ENCODE measurements around the gene GABRA4. TPM values are rescaled to one million over a fixed set of nuclear protein-coding genes. Genes with fewer than 3 reads are reported as not detected.

Gene GABRA4
- total RNA-seq, 6 experiments from 2014 or later, result not detected

DNA sequence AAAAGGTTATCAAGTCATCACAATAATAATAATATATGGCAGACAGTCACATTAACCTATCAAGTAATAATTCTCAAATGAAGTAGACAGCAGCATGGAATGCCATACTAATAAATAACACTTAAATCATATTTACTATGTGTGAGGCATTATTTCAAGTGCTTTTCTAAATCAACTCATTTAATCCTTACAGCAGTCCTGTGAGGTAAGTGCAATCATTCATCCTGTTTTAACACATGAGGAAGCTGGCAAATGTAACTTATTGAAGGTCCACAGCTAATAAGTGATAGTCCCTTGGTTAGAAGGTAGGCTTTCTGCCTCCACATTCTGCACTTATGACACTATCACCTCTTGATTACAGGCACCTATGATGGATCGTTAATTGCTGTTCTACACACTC is 24.5 kb downstream of the GABRA4 start:
- H3K4me3 Mint-ChIP-seq, result no peak overlapping the region
- peaks cover 4% of the 10 kb centered on the region for H3K27me3 Mint-ChIP-seq (ENCODE audit: insufficient read depth)
- H3K4me1 Mint-ChIP-seq (ENCODE audit: low read depth), result no peaks in the 10 kb centered on the region
- no peak for DNase-seq
- TF ChIP-seq, protein P1, sequence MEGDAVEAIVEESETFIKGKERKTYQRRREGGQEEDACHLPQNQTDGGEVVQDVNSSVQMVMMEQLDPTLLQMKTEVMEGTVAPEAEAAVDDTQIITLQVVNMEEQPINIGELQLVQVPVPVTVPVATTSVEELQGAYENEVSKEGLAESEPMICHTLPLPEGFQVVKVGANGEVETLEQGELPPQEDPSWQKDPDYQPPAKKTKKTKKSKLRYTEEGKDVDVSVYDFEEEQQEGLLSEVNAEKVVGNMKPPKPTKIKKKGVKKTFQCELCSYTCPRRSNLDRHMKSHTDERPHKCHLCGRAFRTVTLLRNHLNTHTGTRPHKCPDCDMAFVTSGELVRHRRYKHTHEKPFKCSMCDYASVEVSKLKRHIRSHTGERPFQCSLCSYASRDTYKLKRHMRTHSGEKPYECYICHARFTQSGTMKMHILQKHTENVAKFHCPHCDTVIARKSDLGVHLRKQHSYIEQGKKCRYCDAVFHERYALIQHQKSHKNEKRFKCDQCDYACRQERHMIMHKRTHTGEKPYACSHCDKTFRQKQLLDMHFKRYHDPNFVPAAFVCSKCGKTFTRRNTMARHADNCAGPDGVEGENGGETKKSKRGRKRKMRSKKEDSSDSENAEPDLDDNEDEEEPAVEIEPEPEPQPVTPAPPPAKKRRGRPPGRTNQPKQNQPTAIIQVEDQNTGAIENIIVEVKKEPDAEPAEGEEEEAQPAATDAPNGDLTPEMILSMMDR (IDR thresholded peaks at IDR 0.05), result no peak
- no peaks in the 10 kb centered on the region for H3K36me3 Mint-ChIP-seq (ENCODE audit: low read depth)
- no peaks in the 10 kb centered on the region for H3K9me3 Mint-ChIP-seq
- no peak overlapping the region for H3K27ac Mint-ChIP-seq

DNA sequence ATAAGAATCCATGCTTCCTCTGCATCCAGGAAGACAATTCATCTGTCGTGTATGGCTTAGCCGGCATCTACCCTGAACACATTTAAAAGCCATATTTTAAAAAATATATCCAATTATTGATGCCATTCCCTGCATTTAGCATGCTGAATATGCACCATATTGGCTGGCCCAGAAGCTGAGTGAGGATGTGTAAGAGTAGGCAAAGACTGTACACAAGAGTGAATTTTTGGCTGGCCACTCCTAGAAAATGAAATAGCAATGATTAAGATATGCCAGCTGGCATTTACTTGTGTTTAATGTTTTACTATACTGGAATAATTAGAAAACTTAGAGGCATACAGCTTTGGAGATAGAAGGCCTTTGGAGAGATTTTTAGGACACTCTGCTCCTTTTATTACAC is 25.8 kb downstream of the GABRA4 start:
- Mint-ChIP-seq H3K9me3 (no peaks in the 10 kb centered on the region), H3K36me3 (ENCODE audit: low read depth) (no peaks in the 10 kb centered on the region)

GRCh38 chr4:46958742-46959488 is 34.5 kb downstream of the GABRA4 start:
- TF ChIP-seq, protein P1 (IDR thresholded peaks at IDR 0.05), result no peak
- DNase-seq, result no peak
- H3K27me3 Mint-ChIP-seq (ENCODE audit: insufficient read depth), result peaks cover 2% of the 10 kb centered on the region; the same call in 1 of the 2 replicates
- H3K9me3 Mint-ChIP-seq, result no peaks in the 10 kb centered on the region
- H3K27ac Mint-ChIP-seq, result no peak overlapping the region
- no peak overlapping the region for H3K4me3 Mint-ChIP-seq
- H3K36me3 Mint-ChIP-seq (ENCODE audit: low read depth), result no peaks in the 10 kb centered on the region
- H3K4me1 Mint-ChIP-seq (ENCODE audit: low read depth), result no peaks in the 10 kb centered on the region

More for the DNA sequence above, 25.8 kb downstream of the GABRA4 start:
- no peak for DNase-seq
- Mint-ChIP-seq H3K4me3 (no peak overlapping the region), H3K27me3 (ENCODE audit: insufficient read depth) (peaks cover 5% of the 10 kb centered on the region), H3K4me1 (ENCODE audit: low read depth) (no peaks in the 10 kb centered on the region), H3K27ac (no peak overlapping the region)
- TF ChIP-seq, protein P1 (IDR thresholded peaks at IDR 0.05), result no peak

- no peak for DNase-seq
- Mint-ChIP-seq H3K36me3 (ENCODE audit: low read depth) (no peaks in the 10 kb centered on the region), H3K27ac (no peak overlapping the region), H3K27me3 (ENCODE audit: insufficient read depth) (no peaks in the 10 kb centered on the region), H3K4me3 (no peak overlapping the region), H3K4me1 (ENCODE audit: low read depth) (no peaks in the 10 kb centered on the region), H3K9me3 (no peaks in the 10 kb centered on the region)
- TF ChIP-seq, protein P1 (IDR thresholded peaks at IDR 0.05), result no peak
Measured at GRCh38 chr4:46956451-46956850, 36.9 kb downstream of the GABRA4 start.

DNA sequence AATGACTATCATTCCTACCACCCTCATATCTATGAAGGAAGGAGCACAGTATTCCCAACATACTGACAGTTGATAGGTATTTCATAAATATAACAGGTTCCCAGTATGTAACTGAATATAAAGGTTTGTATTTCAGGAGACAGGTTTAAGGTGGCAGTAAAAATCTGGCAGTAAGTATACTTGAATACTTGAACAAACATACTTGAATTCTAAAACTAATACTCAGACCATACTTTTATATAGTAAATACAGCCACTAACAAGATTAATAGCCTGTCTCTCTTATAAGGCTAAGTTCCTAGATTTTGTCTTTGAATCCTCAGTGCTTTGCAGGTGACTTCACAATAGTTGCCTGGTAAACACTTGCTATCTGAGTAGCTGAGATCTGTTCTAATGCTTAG is 37.8 kb downstream of the GABRA4 start:
- TF ChIP-seq, protein P1 (IDR thresholded peaks at IDR 0.05), result no peak
- Mint-ChIP-seq H3K4me1 (ENCODE audit: low read depth) (no peaks in the 10 kb centered on the region), H3K36me3 (ENCODE audit: low read depth) (no peaks in the 10 kb centered on the region), H3K27me3 (ENCODE audit: insufficient read depth) (no peaks in the 10 kb centered on the region), H3K9me3 (no peaks in the 10 kb centered on the region), H3K4me3 (no peak overlapping the region), H3K27ac (no peak overlapping the region)
- DNase-seq, result no peak
